ENCODE results near the gene ACTG2. TPM values are rescaled to one million over a fixed set of nuclear protein-coding genes. Genes with fewer than 3 reads are reported as not detected.

ACTG2 gene
- total RNA-seq, 1 experiment from 2014 or later, result 0.23 TPM

- H3K9me3 ChIP-seq (ENCODE audit: control insufficient read depth, insufficient read depth, low read depth, low read length), result no peaks in the 10 kb centered on the region
- CTCF ChIA-PET, result interaction anchor here (0.5 kb wide), 1 partner anchor 10 kb away, joined by 8 read pairs; no protein-coding TSS in a partner anchor
- no TSS peak for BruUV-seq (replicated peaks)
- no peak overlapping the region for H3K27ac ChIP-seq (ENCODE audit: low read length)
- H3K27me3 ChIP-seq (ENCODE audit: control insufficient read depth, insufficient read depth, low read length), result no peaks in the 10 kb centered on the region
- intact Hi-C loops (cut with micrococcal nuclease; ENCODE audit: unreplicated experiment), result no loop called here
- ATAC-seq (no peak), DNase-seq (ENCODE audit: low read depth, low spot score) (no peak)
- H3K4me3 ChIP-seq (ENCODE audit: low read depth in 2 of 2, low read length in 2 of 2), result no peak overlapping the region
- no peaks in the 10 kb centered on the region; the same call in 1 of the 2 replicates for H3K4me1 ChIP-seq (ENCODE audit: control insufficient read depth, insufficient read depth, low read length)
- POLR2A ChIA-PET, result no interaction called here
- in situ Hi-C loops (cut with HindIII; ENCODE audit: low pct_unique_long_range_greater_than_20kb, low sequenced_read_pairs), result no loop called here
- H3K36me3 ChIP-seq (ENCODE audit: control insufficient read depth, insufficient read depth, low read length), result no peaks in the 10 kb centered on the region
- TF ChIP-seq REST (IDR thresholded peaks at IDR 0.05; ENCODE audit: insufficient read depth in 1 of 2, low read depth in 2 of 2, low read length in 1 of 2), result no peak
- no peak for TF ChIP-seq SIN3A (IDR thresholded peaks at IDR 0.05; ENCODE audit: borderline replicate concordance, insufficient read depth, low read depth, low read length)
- TF ChIP-seq POLR2AphosphoS5 (IDR thresholded peaks at IDR 0.05; ENCODE audit: low read depth, low read length), result no peak
- TF ChIP-seq TCF7L2 (IDR thresholded peaks at IDR 0.05; ENCODE audit: low read depth, low read length), result no peak
- no peak for TF ChIP-seq CTCF (IDR thresholded peaks at IDR 0.05)
Measured at GRCh38 chr2:73893764-73894474, 1.1 kb downstream of the ACTG2 start.

- POLR2A ChIA-PET, result no interaction called here
- Histone ChIP-seq H3K4me3 (ENCODE audit: low read depth in 2 of 2, low read length in 2 of 2) (no peak overlapping the region), H3K4me1 (ENCODE audit: control insufficient read depth, insufficient read depth, low read length) (no peaks in the 10 kb centered on the region; the same call in 1 of the 2 replicates), H3K27ac (ENCODE audit: low read length) (no peak overlapping the region), H3K27me3 (ENCODE audit: control insufficient read depth, insufficient read depth, low read length) (no peaks in the 10 kb centered on the region), H3K36me3 (ENCODE audit: control insufficient read depth, insufficient read depth, low read length) (no peaks in the 10 kb centered on the region), H3K9me3 (ENCODE audit: control insufficient read depth, insufficient read depth, low read depth, low read length) (no peaks in the 10 kb centered on the region)
- intact Hi-C loops (cut with micrococcal nuclease; ENCODE audit: unreplicated experiment) (no loop called here), in situ Hi-C loops (cut with HindIII; ENCODE audit: low pct_unique_long_range_greater_than_20kb, low sequenced_read_pairs) (no loop called here)
- no peak for TF ChIP-seq CTCF (IDR thresholded peaks at IDR 0.05)
- TF ChIP-seq POLR2AphosphoS5 (IDR thresholded peaks at IDR 0.05; ENCODE audit: low read depth, low read length), result no peak
- TF ChIP-seq SIN3A (IDR thresholded peaks at IDR 0.05; ENCODE audit: borderline replicate concordance, insufficient read depth, low read depth, low read length), result no peak
- TF ChIP-seq TCF7L2 (IDR thresholded peaks at IDR 0.05; ENCODE audit: low read depth, low read length), result no peak
- no peak for TF ChIP-seq REST (IDR thresholded peaks at IDR 0.05; ENCODE audit: insufficient read depth in 1 of 2, low read depth in 2 of 2, low read length in 1 of 2)
- DNase-seq (ENCODE audit: low read depth, low spot score) (no peak), ATAC-seq (no peak)
- BruUV-seq (replicated peaks), result no TSS peak
- CTCF ChIA-PET, result interaction anchor here (0.5 kb wide), 1 partner anchor 9 kb away, joined by 8 read pairs; no protein-coding TSS in a partner anchor
Measured at GRCh38 chr2:73894475-73894850, 1.7 kb downstream of the ACTG2 start.

Measured in Panc1 (cell line).